AML-193 (cell line): ENCODE measurements around the gene ARHGAP26.
"Not testable (repeated sequence)": the region's sequence is repeated elsewhere in the genome, so short reads cannot be mapped to it uniquely, and the experiment has no call there.

Experiments used
- DNase-seq, 2 experiments: peaks; one replicate each; lab custom pipeline; 2025; lab: John Stamatoyannopoulos, UW

ARHGAP26 gene

DNA sequence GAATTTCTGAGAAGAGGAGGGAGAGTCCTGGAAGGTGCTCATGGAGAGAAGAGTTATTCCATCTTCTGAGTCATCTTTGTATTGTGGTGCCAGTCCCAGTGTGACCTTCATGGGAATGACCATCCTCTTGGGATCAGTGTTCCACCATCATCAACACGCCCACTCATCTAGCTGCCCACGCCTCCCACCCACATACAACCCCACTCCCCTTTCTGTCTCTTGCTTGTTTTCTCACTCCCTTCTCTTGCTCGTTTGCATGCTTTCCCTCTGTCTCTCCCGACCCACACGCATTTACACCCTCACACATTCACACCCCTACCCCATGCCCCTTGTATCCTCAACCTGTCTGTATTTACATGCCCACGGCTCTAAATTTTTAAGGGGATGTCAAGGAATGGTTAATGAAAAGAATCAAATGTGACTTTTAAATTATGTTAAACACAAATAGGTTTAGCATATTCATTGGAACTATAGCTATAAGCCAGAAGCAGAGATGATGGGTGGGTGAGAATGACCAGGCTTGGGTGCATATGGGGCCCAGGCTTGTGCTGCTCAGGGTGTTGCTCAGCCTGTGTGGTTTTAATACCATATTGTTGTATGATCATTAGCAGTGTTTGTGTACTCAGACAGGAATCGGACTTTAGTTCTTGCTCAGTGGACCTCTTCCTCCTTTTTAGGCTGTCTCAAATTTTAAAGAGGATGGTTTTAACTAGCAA lies 160.4 kb downstream of the ARHGAP26 start:
- DNase-seq, result no peak

DNA sequence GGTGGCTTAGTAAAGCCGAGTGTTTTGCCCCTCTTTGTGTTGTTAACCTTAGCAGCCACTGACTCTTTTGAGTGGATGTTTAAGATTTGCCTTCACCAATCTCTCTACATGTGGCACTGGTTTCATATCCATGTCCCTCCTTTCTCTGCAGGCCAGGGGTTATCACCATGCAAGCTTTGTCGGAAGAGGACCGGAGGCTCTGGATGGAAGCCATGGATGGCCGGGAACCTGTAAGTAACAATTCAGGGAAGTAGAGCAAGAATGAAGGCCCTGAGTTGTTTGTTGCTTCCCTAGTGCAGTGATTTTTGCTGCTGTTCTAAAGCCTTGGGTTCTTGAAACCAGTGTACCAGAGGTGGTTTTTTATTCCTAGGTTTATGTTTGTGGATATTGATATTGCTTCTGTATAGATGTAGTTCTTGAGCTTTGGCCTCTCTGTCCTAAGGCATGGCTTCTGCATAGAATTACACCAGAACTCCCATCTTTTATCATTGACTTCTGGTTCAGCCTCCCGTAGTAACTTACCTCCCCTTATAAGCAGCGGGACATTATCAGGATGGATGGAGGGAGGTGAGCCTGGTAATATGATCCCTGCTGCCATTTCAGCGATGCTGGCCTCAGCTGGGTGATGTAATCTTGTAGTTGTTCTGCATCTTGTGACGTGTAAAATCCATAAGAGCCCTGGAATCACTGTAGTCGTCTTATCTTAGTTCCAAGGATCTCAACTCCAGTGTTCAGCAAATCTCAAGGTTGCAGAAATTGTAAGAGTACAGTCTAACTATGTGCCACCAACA lies 161.9 kb downstream of the ARHGAP26 start:
- no peak for DNase-seq

DNA sequence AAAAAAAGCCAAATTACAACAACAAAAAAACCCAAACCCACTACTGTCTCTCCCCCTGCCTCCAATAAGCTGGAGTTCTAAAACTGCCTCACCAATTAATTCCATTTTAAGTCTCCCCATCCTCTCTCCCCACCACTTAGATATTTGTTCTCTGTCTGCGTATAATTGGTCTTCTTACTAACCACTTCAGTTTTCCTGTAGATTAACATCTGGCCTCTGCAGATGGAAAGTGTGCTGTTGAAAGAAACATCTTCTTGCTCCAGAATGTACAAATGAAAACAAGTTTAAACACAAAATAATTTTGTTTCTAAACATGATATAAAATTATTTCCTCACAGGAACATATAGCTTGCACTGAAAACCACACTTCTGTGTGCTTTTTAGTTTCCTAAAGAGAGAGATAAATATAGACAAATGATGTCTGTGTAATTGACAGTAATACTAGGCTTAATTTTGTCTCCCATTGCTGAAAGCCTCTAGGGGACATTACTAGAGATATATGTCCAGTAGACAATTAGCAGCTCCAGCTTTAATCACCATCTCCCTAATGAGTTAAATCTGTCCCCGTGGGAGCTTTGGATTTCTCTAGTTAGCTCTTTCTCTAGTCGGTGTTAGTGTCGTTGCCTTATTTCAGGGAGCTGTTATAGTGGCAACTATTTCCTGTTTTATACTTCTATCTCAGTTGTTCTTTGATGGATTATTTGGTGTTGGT lies 164.0 kb downstream of the ARHGAP26 start:
- no peak for DNase-seq

- DNase-seq, result no peak
These were observed 164.8 kb downstream of the ARHGAP26 start for GRCh38 chr5:142935014-142935413.

GRCh38 chr5:142937374-142937773 lies 167.2 kb downstream of the ARHGAP26 start:
- no peak for DNase-seq

GRCh38 chr5:142938266-142938880 lies 168.2 kb downstream of the ARHGAP26 start:
- DNase-seq, result no peak

DNA sequence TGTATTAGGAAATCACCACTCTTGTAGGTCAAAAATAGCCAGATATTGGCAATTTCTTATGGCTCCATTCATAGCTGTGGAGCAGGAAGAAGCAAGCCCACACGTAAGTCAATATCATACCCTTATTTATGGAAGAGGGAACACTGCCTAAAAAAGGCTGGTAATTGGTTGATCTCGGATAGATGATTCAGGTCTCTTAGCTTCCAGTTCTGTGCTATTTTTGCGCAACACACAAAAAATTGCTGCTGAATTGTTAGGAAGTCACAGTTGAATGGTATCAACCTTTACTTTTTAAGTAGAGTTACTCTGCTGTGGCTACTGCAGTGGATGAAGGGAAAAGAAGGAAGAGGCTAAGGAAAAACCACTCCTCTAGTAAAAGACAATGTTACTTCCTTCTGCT lies 168.8 kb downstream of the ARHGAP26 start:
- no peak for DNase-seq

DNA sequence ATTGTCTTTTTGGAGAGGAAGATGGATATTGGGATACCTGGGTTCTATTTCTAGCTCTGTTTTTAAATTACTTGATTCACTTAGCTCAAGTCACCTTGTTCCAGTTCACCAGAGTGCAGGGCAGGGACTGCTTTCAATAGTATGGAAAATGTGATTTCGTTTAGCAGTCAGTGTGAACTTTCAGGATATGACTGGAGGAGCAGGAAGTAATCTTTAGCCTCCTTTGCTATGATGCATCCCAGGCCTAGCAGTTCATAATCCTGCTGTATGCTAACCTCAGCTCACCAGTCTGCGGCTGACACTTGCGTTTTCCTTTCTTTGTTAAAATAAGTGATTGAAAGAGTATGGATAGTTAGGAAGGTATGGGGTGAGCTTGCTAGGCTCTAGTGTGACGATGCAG lies 169.7 kb downstream of the ARHGAP26 start:
- no peak for DNase-seq

GRCh38 chr5:142941245-142941644 lies 171.1 kb downstream of the ARHGAP26 start:
- DNase-seq, result no peak

- no peak for DNase-seq
These were observed 172.7 kb downstream of the ARHGAP26 start for GRCh38 chr5:142942901-142943300.

GRCh38 chr5:142944140-142944539 lies 174.0 kb downstream of the ARHGAP26 start:
- DNase-seq, result no peak

DNA sequence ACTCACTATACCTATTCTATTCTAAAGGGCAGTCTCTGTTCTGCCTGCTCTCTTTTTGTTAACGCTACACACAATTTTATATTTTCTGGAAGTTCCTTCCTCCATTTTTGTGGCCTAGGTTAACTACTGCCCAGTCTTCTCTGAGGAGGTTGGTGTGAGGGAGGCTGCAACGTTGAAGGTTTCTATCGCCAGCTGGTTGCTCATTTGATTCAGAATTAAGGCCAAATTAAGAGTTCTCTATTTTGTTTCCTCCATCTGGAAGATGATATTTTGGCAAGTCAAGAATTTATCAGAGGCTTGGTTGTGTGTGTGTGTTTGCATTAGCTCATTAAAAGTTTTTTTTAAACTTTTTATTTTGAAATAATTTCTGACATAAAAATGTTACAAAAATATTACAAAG lies 175.1 kb downstream of the ARHGAP26 start:
- DNase-seq, result no peak

DNA sequence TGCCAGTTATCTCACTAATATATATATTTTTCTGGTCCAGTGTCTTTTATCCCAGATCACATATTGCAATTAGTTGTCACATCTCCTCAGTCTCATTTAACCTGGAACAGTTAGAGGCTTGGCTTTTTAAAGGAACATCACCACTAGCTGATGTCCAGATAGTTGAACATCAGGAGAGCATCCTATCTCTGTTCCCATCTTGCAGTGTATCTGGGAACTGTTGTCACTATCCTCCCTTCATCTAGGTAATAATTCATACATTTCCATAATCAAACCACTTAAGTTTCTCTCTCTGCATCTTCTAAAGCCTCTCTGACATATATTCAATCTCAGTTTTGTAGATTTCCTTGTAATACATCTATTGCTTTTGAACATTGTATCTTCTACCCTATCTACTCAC lies 175.7 kb downstream of the ARHGAP26 start:
- no peak for DNase-seq

GRCh38 chr5:142946547-142947426 lies 176.6 kb downstream of the ARHGAP26 start:
- no peak for DNase-seq

DNA sequence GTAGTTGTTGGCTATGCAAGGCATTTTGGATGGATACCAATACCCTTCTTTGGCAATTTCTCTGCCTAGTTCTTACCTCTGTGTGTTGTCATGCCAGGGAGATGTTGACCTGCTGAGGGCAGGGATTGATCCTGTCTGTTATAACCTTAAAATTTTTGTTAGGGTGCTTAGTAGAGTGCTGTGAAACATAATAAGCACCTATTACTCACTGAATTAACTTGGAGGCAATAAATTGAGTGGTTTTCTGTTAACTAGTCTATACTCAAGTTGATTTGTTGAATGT lies 177.2 kb downstream of the ARHGAP26 start:
- no peak for DNase-seq

GRCh38 chr5:142952229-142952628 lies 182.1 kb downstream of the ARHGAP26 start:
- no peak for DNase-seq

GRCh38 chr5:142952871-142953270 lies 182.7 kb downstream of the ARHGAP26 start:
- DNase-seq, result not testable (repeated sequence)

DNA sequence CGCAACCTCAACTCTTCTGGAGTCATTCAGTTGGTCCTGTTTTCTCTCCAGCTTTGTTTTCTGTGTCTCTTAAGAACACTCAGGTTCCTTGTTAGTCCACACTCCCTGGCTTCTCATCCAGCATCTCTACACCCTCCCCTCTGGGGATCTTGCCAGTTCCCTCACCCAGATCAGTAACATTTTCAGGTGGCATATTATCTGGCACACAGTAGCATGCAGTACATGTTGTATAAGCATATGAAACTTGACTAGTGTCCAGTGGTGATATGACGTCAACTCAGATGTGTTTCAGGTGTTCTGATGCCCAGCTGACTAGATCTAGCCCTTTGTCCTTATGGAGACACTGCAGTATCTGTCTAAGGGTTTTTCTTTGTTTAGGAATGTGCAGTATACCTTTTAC lies 184.3 kb downstream of the ARHGAP26 start:
- no peak for DNase-seq

- DNase-seq, result no peak
These were observed 185.5 kb downstream of the ARHGAP26 start for GRCh38 chr5:142955628-142956027.

DNA sequence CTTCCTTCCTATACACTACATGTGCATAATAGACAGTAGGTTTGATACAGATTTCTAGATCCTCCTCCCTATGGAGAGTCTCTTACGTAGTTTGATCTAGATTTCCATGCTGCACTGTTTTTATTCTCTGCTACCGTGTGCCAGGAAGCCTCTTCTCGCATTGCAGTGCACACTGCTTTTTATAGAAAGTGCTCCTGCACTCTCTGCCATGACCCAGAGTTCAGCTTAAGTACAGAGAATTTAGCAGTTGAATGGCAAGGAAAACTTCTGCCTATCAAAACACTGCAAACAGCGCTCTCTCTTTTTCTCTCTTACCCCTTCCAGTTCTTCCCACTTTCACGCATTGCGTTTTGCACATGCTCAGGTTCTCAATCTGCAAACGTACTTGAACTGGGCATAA lies 187.4 kb downstream of the ARHGAP26 start:
- no peak for DNase-seq

GRCh38 chr5:142958944-142959682 lies 188.9 kb downstream of the ARHGAP26 start:
- no peak for DNase-seq
